Measurements from ENCODE around the gene LRRC42. TPM values are rescaled to one million over a fixed set of nuclear protein-coding genes. Genes with fewer than 3 reads are reported as not detected.
A peak's percentile ranks its signal among the peaks of the same experiment; 100 is the strongest.
"Not testable (repeated sequence)": the region's sequence is repeated elsewhere in the genome, so short reads cannot be mapped to it uniquely, and the experiment has no call there.

Gene LRRC42
- total RNA-seq, 1 donor from 2014 or later: 18.0 TPM

DNA sequence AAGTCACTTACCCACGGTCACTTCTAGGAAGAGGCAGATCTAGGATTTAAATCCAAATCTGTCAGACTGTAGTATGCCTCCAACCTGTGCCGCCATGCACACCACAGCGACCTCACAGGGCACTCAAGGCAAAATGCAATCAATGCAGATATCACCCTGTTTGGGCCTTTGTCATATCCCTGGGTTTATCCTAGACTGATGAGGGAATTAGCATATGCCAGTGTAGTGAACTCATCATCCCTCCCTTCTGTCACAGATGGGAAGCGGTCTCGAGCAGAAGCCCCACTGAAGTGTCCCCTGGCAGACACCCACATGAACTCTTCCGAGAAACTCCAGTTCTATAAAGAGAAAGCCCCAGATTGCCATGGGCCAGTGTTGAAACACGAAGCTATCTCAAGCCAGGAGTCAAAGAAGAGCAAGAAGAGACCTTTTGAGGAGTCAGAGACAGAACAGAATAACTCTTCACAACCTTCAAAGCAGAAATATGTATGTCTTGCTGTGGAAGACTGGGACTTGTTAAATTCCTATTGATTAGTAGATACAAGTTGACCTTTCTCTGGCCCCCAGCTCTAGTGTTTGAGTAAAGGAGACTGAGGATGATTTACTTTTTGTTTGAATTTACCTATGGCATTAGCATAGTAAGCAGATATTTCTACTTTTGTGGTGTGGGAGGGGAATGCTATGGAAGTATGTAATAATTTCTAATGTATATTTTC, 21.4 kb downstream of the LRRC42 start:
- no peak for DNase-seq (ENCODE audit: low spot score)

GRCh38 chr1:53968125-53968513, 22.0 kb downstream of the LRRC42 start:
- no peak for DNase-seq (ENCODE audit: low spot score)

DNA sequence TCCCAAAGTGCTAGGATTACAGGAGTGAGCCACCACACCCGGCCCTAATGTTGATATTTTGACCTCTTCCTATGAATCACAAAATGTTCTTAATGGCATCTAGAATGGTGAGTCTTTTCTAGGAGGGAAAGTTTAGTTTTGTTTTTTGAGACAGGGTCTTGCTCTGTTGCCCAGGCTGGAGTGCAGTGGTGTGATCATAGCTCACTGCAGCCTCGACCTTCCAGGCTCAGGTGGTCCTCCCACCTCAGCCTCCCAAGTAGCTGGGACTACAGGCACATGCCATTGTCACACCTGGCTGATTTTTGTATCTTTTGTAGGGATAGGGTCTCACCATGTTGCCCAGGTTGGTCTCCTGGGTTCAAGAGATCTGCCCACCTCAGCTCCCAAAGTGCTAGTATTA, 23.2 kb downstream of the LRRC42 start:
- not testable (repeated sequence) for DNase-seq (ENCODE audit: low spot score)

GRCh38 chr1:53971718-53972117, 25.6 kb downstream of the LRRC42 start:
- DNase-seq (ENCODE audit: low spot score): no peak

GRCh38 chr1:53975861-53976260, 29.7 kb downstream of the LRRC42 start:
- no peak for DNase-seq (ENCODE audit: low spot score)

DNA sequence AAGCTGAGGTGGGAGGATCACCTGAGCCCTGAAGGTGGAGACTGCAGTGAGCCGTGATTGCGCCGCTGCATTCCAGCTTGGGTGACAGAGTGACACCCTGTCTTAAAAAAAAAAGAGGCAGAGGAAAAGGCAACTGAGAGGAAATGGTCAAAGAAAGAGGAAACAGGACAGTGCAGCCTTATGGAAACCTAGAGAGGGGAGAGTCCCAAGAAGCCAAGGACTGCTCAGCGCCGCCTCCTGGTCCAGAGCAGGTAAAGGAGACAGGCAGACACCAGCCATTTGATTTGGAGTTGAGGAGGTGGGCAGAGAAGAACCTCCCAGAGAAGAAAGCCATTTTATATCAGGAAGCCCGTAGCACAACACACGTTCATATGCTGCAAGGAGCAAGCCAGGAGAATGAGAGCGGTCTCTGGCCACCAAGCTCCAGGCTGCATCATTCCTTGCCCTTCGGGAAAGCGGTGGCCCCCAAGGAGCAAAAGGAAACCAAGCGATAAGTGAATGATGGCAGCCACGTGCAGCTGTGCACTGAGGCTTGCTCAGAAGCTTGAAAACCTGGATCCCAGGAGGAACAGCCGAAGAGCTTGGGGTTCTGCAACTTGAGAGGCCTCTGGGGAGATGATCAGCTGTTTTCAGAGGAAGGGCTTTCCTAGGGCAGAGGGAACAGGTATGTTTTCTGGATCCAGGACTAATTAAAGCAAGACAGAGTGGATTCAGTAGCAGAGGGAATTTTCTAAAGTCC, 33.7 kb downstream of the LRRC42 start:
- DNase-seq (ENCODE audit: low spot score): no peak

- DNase-seq (ENCODE audit: low spot score): no peak
Observed at GRCh38 chr1:53981220-53981619, 35.1 kb downstream of the LRRC42 start.

GRCh38 chr1:53982034-53982762, 36.0 kb downstream of the LRRC42 start:
- DNase-seq (ENCODE audit: low spot score): no peak

- DNase-seq (ENCODE audit: low spot score): no peak
Observed at GRCh38 chr1:53982763-53983104, 36.6 kb downstream of the LRRC42 start.

GRCh38 chr1:53984726-53985125, 38.6 kb downstream of the LRRC42 start:
- no peak for DNase-seq (ENCODE audit: low spot score)

DNA sequence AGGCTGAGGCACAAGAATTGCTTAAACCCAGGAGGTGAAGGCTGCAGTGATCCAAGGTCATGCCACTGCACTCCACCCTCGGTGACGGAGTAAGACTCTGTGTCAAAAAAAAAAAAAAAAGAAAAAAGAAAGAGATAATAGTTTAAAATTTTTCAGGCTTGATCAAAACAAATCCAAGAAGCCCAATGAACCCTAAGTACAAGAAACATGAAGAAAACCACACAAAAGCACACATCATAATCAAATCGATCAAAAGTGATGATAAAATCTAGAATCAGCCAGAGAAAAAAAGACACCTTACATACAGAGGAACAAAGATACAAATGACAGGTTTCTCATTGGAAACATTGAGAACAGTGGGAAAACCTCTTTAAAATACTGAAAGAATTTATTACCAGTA, 40.3 kb downstream of the LRRC42 start:
- DNase-seq (ENCODE audit: low spot score): no peak

GRCh38 chr1:53987880-53988279, 41.7 kb downstream of the LRRC42 start:
- no peak for DNase-seq (ENCODE audit: low spot score)

- DNase-seq (ENCODE audit: low spot score): no peak
Observed at GRCh38 chr1:53992085-53992874, 46.1 kb downstream of the LRRC42 start.

DNA sequence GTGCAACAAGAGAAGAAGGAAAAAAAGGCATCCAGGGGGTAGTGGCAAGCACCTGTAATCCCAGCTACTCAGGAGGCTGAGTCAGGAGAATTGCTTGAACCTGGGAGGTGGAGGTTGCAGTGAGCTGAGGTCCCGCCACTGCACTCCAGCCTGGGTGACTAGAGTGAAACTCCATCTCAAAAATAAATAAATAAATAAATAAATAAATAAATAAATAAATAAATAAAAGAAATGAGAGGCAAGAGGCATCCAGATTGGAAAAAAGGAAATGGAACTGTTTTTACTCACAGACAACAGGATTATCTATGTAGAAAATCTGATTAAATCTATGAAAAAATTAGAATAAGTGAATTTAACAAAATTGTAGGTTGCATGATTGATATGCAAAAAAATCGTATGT, 48.4 kb downstream of the LRRC42 start:
- not testable (repeated sequence) for DNase-seq (ENCODE audit: low spot score)

DNA sequence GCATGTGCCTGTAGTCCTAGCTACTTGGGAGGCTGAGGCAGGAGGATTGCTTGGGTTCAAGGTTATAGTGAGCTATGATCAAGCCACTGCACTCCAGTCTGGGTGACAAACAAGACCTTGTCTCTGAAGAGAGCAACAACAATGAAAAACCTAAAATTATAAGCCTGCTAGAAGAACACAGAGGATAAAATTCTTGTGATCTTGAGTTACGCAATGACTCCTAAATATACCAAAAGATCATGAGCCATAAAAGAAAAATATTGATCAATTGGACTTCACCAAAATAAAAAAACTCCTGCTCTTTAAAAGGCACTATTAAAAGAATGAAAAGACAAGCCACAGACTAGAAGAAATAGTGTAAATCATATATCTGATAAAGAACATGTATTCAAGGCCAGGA, 49.5 kb downstream of the LRRC42 start:
- DNase-seq (ENCODE audit: low spot score): no peak

- DNase-seq (ENCODE audit: low spot score): no peak
Observed at GRCh38 chr1:53998223-53998622, 52.1 kb downstream of the LRRC42 start.

DNA sequence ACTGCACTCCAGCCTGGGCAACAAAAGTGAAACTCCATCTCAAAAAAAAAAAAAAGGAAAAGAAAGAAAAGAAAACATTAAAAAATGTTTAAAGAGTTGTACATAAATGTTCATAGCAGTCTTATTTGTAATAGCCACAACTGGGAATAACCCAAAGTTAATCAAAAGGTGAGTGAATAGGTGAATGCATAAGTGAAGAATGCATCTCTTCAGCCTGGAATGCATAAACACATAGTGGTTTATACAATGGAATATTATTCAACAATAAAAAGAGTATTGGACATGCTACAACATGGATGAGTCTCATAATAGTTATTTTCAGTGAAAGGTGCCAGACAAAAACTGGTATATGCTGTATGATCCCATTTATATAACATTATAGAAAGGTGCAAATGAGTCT, 53.8 kb downstream of the LRRC42 start:
- no peak for DNase-seq (ENCODE audit: low spot score)

GRCh38 chr1:54001591-54001990, 55.4 kb downstream of the LRRC42 start:
- DNase-seq (ENCODE audit: low spot score): peak; percentile 51

- DNase-seq (ENCODE audit: low spot score): peak; percentile 62
Observed at GRCh38 chr1:54002544-54003248, 56.5 kb downstream of the LRRC42 start.

DNA sequence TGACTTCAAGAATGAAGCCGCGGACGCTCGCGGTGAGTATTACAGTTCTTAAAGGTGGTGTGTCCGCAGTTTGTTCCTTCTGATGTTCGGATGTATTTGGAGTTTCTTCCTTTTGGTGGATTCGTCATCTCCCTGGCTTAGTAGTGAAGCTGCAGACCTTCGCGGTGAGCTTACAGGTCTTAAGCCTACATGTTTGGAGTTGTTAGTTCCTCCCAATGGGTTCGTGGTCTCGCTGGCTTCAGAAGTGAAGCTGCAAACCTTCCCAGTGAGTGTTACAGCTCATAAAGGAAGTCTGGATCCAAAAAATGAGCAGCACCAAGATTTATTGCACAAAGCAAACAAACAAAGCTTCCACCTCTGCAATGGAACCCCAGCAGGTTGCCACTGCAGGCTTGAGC, 57.1 kb downstream of the LRRC42 start:
- peak; percentile 5 for DNase-seq (ENCODE audit: low spot score)
